Measurements from ENCODE around the gene PELI2.
A peak's percentile ranks its signal among the peaks of the same experiment; 100 is the strongest.

The PELI2 gene

DNA sequence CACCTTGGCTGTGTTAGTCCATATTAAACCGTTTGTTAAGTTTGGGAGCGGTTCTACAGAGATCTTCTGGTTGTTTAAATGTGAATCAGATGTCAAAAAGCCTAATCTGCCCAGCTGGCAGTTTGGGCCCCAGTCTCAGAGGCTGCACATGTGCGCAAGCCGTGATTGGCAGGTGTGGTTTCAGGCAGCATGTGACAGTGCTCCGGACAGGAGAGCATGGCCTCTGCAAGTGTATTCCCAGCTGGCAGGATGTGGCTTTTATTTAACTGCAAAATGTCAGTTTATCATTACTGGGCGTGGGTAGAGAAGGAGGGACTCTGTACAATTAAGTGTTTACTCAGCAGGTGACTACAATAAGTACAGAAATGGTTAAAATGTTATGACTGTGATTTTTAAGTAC, 77.5 kb downstream of the PELI2 start:
- peak overlapping the region; percentile 21 for H3K27ac Mint-ChIP-seq
- peaks cover 34% of the 10 kb centered on the region for H3K4me1 Mint-ChIP-seq
- no peaks in the 10 kb centered on the region for H3K9me3 Mint-ChIP-seq
- H3K27me3 Mint-ChIP-seq = no peaks in the 10 kb centered on the region
- peak overlapping the region; percentile 47 for H3K4me3 Mint-ChIP-seq
- peaks cover 1% of the 10 kb centered on the region for H3K36me3 Mint-ChIP-seq

DNA sequence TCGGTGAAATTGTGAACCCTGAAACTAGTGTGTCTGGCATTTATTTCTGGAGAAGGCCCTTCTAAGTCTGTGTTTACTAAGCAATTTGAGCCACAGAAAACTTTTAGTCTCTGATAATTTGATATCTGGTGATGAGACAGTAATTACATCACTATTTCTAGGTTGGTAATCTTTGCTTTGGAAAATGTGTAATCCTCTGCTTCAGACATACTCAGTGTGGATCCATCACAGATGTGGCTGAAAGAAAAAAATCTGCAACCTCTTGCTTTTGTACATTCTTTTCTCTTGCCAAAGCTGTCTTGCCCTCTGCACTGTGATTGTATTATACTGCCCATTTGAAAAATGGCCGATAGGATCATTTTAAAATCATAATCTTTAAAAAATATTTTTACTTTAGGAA, 78.1 kb downstream of the PELI2 start:
- no peak overlapping the region for H3K27ac Mint-ChIP-seq
- no peaks in the 10 kb centered on the region for H3K36me3 Mint-ChIP-seq
- no peaks in the 10 kb centered on the region for H3K9me3 Mint-ChIP-seq
- no peaks in the 10 kb centered on the region for H3K27me3 Mint-ChIP-seq
- no peak overlapping the region for H3K4me3 Mint-ChIP-seq
- peaks cover 30% of the 10 kb centered on the region for H3K4me1 Mint-ChIP-seq

DNA sequence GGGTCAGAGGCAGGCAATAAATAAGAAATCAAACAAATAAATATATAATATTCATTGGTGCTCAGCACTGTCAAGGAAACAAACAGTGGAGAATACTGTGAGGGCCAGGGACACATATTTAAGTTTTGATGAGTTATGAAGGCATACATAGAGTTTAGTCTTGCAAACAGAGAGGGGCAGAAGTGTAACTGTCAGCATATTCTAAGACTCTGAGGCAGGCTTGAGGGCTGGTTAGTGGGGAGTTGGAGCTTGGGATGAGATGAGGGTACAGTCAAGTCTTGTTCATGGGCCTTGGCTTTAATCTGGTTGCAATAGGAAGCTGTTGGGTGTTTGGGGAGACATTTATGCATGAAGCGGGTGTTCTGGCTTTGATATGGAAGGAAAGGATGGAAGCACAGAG, 78.9 kb downstream of the PELI2 start:
- no peaks in the 10 kb centered on the region for H3K27me3 Mint-ChIP-seq
- H3K36me3 Mint-ChIP-seq = no peaks in the 10 kb centered on the region
- no peak overlapping the region for H3K27ac Mint-ChIP-seq
- peaks cover 30% of the 10 kb centered on the region for H3K4me1 Mint-ChIP-seq
- H3K9me3 Mint-ChIP-seq = no peaks in the 10 kb centered on the region
- H3K4me3 Mint-ChIP-seq = no peak overlapping the region

DNA sequence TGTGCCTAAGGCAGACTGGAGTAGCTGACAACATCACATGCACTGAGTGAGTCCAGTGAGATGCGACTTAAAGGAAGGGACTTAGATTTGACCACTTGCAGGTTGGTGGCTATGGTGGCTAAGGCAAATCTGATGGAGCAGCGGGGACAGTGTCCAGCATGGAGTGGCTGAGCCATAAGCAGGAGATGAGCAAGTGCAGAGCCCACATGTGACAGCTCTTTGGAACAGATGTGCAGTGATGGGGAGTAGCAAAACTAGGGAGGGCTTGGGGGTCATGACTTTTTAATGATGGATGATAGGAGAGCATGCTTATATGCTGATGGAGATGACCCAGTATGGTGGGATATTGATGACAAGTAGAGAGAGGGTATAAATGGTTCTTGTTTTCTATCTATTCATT, 80.2 kb downstream of the PELI2 start:
- no peaks in the 10 kb centered on the region for H3K27me3 Mint-ChIP-seq
- no peaks in the 10 kb centered on the region for H3K9me3 Mint-ChIP-seq
- no peak overlapping the region for H3K4me3 Mint-ChIP-seq

DNA sequence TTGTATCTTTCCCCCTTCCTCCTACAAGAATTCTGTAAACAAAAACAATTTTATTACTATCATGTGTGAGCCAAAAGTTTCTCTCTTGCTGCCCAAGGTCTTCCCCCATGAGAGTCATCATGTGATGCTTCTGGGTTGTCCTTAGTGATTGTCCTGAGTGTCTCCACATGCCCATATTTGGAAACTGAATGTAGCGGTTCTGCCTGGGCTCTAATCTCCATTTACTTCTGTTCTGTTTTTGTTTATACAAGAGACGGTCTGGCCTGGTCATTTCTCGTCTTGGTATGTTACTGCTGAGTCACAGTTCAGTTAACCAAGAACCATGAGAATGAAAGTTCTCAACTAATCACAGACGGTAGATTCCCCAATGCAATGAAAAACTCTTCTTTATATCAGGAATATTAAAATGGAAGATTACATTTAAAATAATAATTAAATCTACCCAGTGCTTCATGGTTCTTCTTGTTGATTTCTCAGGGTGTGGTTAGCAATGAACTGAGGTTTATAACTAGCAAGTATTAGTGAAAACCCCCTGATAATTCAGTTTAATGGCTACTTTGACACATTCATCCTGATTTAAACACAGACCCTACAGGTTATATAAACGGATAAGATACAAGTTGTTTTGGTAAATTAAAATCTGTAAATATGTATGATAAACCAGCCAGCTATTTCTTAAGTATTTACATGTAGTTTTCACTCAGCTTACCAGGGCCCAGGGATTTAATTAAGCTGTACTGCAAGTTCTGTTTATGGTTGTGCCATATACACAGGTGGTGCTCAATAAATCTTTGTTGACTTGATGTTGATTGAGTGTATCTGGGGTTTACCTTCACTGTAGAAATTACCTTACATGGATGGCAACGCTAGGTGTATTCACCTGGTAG, 81.1 kb downstream of the PELI2 start:
- Mint-ChIP-seq H3K9me3 (no peaks in the 10 kb centered on the region), H3K36me3 (no peaks in the 10 kb centered on the region), H3K27ac (no peak overlapping the region), H3K4me3 (no peak overlapping the region), H3K27me3 (no peaks in the 10 kb centered on the region), H3K4me1 (peaks cover 19% of the 10 kb centered on the region)

More for the DNA sequence above, 80.2 kb downstream of the PELI2 start:
- Mint-ChIP-seq H3K27ac (no peak overlapping the region), H3K36me3 (no peaks in the 10 kb centered on the region), H3K4me1 (peaks cover 26% of the 10 kb centered on the region)

DNA sequence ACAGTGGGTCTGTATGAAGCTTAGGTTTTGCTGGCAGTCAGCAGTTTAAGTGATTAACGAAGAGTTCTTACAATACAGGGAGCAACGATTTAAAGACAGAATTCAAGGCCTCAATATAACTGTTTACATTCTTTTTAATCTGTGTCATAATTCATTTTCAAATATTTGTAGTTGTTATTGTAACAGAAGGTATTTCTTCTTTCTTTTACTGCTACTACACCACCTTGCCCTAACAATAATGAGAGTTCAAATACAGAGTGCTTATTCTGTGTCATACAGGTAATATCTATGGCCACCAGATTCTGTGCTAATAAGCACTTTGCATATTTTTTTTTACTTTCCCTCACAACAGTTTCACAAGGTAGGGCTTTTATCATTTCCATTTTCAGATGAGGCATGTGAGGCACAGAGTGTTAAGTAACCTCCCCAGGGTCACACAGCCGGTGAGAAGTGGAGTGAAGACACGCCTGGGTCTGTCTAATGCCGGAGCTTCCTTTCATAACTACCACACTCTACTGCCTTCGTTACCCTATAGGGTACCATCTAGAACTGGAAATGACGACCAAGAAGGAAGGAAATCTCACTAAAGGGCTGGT, 81.9 kb downstream of the PELI2 start:
- no peaks in the 10 kb centered on the region for H3K36me3 Mint-ChIP-seq
- peaks cover 12% of the 10 kb centered on the region for H3K4me1 Mint-ChIP-seq
- no peak overlapping the region for H3K27ac Mint-ChIP-seq
- no peaks in the 10 kb centered on the region for H3K9me3 Mint-ChIP-seq
- H3K27me3 Mint-ChIP-seq = no peaks in the 10 kb centered on the region
- H3K4me3 Mint-ChIP-seq = no peak overlapping the region

DNA sequence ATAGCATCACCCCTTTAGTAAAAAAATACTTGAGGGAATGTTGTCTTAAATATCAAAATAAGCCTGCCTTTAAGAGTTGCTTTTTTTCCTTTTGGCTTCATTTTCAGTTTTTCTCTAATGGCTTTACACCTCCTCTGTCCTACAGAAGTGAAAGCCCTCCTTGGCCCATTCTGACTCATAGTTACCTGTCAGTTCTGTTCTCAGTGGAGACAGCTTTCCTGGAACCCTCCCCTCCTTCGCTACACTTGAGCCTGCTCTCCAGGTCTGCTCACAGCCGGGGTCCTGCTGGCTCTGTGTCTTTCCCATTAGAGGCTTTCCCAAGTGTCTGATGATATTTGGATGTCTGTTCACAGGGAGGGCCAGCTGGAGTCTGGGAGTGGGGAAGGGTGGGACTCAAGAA, 84.0 kb downstream of the PELI2 start:
- Mint-ChIP-seq H3K36me3 (no peaks in the 10 kb centered on the region), H3K4me1 (no peaks in the 10 kb centered on the region), H3K9me3 (no peaks in the 10 kb centered on the region), H3K27ac (no peak overlapping the region), H3K4me3 (no peak overlapping the region), H3K27me3 (no peaks in the 10 kb centered on the region)

DNA sequence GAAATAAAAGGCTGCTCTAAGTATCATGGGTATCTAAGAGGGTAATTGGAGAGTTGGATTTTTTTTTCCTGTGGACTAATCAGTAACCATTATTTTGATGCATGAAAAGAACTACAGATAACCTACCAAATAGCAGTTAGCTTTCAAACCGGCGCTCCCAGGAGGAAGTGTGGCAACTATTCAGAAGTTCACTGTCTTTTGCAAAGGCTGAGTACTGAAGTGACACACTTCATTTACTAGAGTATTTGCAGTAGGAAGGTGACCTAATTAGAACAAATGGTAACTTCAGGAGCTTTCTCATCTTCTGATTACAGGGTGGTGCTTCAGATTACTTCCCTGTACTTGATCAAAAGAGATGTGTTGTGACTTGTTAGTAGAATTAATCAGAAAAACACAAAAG, 87.7 kb downstream of the PELI2 start:
- peaks cover 6% of the 10 kb centered on the region for H3K4me1 Mint-ChIP-seq
- H3K27ac Mint-ChIP-seq = no peak overlapping the region
- no peaks in the 10 kb centered on the region for H3K27me3 Mint-ChIP-seq
- no peak overlapping the region for H3K4me3 Mint-ChIP-seq
- no peaks in the 10 kb centered on the region for H3K36me3 Mint-ChIP-seq
- H3K9me3 Mint-ChIP-seq = no peaks in the 10 kb centered on the region

DNA sequence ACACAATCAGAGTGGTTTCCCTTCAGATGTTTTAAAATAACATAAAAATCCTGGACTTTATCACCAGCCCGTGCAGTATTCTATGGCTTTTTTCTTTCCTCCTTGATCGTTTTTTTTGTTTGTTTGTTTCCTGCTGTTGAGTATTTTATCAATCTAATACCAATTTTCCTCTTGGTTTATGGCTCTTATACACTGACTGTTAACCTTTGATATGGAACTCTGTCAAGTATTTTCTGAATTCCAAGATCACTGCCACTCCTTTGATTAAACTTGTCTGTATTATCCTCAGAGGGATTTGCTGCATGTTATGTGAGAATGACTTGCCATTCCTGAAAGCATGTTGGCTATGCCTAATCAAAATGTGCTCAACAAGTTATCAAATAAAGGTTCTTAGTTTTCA, 88.4 kb downstream of the PELI2 start:
- Mint-ChIP-seq H3K36me3 (no peaks in the 10 kb centered on the region), H3K4me3 (no peak overlapping the region), H3K9me3 (no peaks in the 10 kb centered on the region), H3K4me1 (peaks cover 6% of the 10 kb centered on the region), H3K27me3 (no peaks in the 10 kb centered on the region), H3K27ac (no peak overlapping the region)

DNA sequence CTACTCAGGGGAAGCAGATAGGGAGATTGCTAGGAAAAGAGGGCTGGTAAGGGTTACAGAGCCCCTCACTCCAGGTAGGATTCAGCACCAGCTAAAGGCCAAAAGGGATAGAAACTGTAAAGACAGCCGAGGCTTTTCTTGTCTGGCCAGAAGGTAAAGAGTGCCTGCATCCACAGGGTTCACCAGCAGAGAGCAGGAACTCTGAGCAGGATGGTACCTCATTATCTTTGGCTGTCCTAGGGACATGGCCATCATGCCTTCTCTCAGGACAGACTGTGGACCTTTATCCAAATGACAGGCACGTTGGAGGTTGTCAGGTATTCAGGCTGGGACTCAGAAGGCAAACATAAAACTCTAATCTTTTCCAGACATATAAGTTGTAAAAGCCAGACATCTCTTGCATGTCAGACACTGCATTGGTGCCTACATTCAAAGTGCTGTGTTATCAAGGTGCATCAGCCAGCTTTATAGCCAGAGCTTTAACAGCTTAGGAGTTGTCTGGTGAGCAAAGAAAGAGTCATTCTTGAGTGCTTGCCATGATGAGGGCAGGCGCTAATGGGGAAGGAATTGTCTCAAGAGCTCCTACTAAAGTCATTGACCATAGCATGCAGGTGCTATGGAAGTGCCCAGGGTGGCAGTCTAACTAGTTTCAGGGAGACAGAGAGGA, 89.5 kb downstream of the PELI2 start:
- peaks cover 6% of the 10 kb centered on the region for H3K4me1 Mint-ChIP-seq
- no peak overlapping the region for H3K4me3 Mint-ChIP-seq
- no peaks in the 10 kb centered on the region for H3K36me3 Mint-ChIP-seq
- peak overlapping the region; percentile 31 for H3K27ac Mint-ChIP-seq
- no peaks in the 10 kb centered on the region for H3K9me3 Mint-ChIP-seq
- H3K27me3 Mint-ChIP-seq = no peaks in the 10 kb centered on the region

DNA sequence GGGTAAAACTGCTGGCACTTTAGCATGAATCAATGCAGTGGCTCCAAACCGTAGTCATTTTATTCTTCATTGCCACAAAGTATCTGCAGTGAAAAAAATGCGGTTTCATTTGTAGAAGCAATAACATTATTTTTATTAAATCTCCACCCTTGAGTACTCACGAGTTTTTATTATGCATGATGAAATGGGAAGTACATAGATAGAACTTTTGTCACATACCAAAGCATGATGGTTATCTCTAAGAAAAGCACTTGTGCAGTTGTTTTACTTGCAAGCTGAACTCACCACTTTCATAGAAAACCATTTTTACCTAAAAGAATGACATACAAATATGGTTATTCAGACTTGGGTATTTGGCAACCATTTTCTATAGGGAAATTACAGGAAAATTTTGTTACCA, 90.3 kb downstream of the PELI2 start:
- Mint-ChIP-seq H3K36me3 (no peaks in the 10 kb centered on the region), H3K9me3 (no peaks in the 10 kb centered on the region), H3K4me1 (peaks cover 10% of the 10 kb centered on the region), H3K27ac (no peak overlapping the region), H3K27me3 (no peaks in the 10 kb centered on the region), H3K4me3 (no peak overlapping the region)

DNA sequence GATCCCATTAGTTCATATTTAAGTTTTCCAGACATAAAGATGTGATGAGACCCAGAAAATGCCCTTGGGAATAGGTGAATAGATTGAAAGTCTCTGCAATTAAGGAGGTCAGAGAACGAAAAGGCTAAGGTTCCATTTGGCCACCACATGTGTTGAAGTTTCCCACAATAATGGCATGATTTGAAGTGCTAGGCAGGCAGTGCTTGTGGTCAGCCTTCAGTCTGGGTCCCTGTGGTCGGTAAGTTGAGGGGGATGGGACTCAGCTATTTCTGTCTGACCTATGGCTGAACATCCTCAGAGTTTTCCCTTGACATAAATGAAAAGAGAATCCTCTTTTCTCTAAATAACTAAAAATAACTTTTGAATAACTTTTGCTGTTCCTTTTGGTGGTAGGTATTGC, 92.4 kb downstream of the PELI2 start:
- peaks cover 24% of the 10 kb centered on the region for H3K4me1 Mint-ChIP-seq
- no peak overlapping the region for H3K27ac Mint-ChIP-seq
- H3K4me3 Mint-ChIP-seq = no peak overlapping the region
- H3K9me3 Mint-ChIP-seq = no peaks in the 10 kb centered on the region
- H3K27me3 Mint-ChIP-seq = no peaks in the 10 kb centered on the region
- no peaks in the 10 kb centered on the region for H3K36me3 Mint-ChIP-seq

DNA sequence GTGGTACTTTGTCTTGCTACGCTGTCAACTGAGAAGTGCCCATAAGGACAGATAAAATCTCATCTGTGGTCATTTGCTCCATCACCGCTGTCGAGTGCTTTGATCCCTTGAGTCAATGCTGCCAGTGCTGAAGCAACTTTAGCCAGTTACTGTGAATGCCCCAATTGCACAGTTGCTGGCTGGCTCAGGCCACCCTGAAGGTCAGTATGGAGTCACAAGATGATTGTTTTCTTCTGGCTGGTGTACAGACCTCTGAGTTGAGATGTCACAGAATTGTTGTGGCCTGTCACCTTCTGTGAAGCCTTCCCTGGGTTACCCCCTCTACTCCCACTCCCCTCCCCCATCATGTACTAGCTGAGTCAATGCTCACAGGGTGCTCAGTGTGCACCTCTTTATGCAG, 92.9 kb downstream of the PELI2 start:
- H3K4me3 Mint-ChIP-seq = no peak overlapping the region
- no peaks in the 10 kb centered on the region for H3K36me3 Mint-ChIP-seq
- peaks cover 26% of the 10 kb centered on the region for H3K4me1 Mint-ChIP-seq
- no peak overlapping the region for H3K27ac Mint-ChIP-seq
- no peaks in the 10 kb centered on the region for H3K27me3 Mint-ChIP-seq
- no peaks in the 10 kb centered on the region for H3K9me3 Mint-ChIP-seq

DNA sequence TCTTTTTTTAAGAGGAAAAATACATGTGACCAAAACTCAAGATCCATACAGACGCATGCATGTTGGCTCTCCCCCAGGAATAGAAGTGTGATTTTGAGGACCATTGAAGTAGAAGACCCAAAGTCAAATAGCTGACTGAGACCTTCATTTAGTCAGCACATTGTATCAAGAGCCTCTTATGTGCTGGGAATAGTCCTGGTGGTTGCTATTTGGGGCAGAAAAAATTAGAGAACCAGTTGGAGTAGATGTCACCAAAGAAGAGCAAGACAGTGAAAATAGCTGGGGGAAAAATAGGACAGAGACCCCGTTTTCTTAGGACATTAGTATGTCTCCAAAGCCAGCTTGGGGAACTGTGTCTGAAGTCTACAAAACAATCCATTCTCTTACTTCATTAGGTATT, 93.6 kb downstream of the PELI2 start:
- Mint-ChIP-seq H3K27ac (no peak overlapping the region), H3K36me3 (no peaks in the 10 kb centered on the region), H3K4me3 (no peak overlapping the region), H3K27me3 (no peaks in the 10 kb centered on the region), H3K4me1 (peaks cover 29% of the 10 kb centered on the region), H3K9me3 (no peaks in the 10 kb centered on the region)

DNA sequence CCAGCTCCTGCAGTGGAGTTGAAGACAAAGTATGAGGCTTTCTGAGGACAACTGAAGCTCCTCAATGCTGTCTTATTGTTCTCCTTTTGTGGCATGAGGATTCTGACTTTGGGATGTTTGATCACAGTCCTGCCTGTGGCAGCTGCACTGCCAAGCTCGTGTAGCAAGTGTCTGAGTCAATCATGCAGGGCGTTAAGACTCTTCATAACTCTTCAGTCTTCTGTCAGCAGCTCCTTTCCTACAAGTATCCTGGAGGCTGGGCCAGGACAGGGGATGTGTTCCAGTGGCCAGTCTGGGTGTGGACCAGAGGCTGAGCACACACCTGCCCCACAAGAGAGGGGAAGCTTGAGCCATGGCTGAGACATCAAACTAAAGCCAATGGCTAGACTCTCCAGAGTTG, 94.3 kb downstream of the PELI2 start:
- Mint-ChIP-seq H3K27ac (no peak overlapping the region), H3K9me3 (no peaks in the 10 kb centered on the region), H3K4me1 (peaks cover 29% of the 10 kb centered on the region), H3K27me3 (no peaks in the 10 kb centered on the region), H3K36me3 (no peaks in the 10 kb centered on the region), H3K4me3 (no peak overlapping the region)

DNA sequence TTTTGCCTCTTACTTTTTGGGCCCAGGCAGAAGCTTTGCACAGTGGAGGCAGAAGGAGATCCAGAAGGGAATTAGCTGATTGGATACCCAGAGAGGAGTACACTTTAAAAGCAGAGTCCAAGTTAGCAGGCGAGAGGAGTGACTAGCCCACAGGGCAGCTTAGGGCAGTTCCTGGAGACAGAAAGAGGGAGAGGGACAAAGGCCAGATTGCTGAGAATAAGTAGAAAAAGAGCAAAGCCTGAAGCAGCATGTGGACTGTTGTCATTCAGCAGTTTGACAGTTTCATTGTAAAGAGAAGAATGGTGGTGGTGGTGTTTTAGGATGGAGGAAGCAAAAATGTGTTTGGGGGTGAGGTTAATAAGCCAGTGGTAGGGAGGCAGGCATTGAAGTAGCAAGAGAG, 95.1 kb downstream of the PELI2 start:
- no peaks in the 10 kb centered on the region for H3K36me3 Mint-ChIP-seq
- no peaks in the 10 kb centered on the region for H3K9me3 Mint-ChIP-seq
- no peak overlapping the region for H3K27ac Mint-ChIP-seq
- H3K27me3 Mint-ChIP-seq = no peaks in the 10 kb centered on the region
- no peak overlapping the region for H3K4me3 Mint-ChIP-seq
- H3K4me1 Mint-ChIP-seq = peaks cover 26% of the 10 kb centered on the region
